HG02623 (cell line): ENCODE measurements around the gene LYST.

ENCODE experiments used
- ATAC-seq: cut with Tn5 transposase; IDR thresholded peaks from one replicate; pipeline ENCODE4 v1.9.1; 2021; ENCODE audit warnings: moderate library complexity; ENCODE audit not compliant: unreplicated experiment

The LYST gene

DNA sequence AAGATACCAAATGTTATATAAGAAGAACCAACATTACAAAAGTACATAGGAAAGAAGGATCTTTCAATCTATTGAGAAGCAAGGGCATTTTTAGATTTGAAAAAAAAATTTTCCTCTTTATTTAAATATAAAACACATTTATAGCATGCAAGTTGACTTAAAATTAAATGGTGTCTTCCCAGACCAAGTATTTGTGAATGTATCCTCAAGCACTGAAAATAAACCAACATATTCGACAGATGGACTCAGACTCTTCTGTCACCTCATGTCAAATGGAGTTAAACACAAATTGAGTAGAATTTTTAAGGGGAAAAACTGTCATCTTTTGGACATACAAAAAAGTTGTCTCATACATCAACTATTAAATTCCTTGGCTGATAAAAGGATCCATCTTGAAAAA, 140.1 kb downstream of the LYST start:
- ATAC-seq, result no peak

DNA sequence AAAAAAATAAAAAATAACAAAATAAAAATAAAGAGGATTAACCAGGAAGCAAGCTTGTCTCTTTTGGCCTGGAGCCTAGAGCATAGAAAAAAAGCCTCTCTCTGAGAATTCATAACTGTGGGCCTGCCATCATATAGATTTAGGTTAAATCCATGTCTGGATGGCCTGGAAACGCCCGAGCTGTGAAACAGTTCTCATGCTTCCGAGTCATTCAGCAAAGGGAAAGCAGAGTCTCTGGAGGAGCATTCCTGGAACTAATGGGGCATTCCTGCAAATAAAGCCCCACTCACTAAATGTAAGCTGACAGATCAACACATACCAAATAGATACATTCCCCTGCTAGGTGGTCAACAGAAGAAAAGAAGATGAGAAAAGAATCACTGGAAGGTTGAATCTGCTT, 141.3 kb downstream of the LYST start:
- ATAC-seq, result no peak

DNA sequence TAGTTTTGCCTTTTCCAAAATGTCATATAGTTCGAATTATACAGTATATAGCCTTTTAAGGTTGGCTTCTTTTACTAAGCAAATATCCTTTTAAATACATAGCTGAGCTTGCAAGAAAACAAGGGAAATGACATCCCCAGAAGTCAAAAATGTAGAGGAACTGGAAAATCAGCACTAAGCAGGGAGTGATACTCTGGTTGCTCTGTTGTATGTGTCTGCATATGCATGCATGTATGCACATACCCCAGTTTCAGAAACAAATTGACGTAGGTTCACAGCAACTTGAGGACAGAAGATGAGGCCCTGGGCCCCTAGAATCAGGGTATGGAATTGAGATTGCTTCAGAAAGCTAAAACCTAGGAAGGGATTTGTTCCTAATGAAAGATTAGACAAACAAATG, 142.0 kb downstream of the LYST start:
- no peak for ATAC-seq

DNA sequence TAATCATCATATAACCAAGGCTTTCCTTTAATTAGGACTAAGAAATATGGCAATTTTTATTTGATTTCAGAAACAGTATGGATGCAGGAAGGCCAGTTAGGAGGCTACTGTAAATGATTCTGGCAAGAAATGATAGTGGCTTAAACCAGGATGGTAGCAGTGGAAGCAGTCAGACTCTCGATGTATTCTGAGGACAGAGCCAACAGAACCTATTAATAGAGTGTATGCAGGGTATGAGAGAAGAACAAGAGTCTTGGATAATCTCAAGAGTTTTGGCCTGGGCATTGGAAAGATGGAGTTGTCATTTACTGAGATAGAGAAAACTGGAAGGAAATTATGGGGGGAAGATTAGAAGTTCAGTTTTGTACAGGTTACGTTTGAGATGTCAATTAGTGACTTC, 143.8 kb downstream of the LYST start:
- no peak for ATAC-seq

DNA sequence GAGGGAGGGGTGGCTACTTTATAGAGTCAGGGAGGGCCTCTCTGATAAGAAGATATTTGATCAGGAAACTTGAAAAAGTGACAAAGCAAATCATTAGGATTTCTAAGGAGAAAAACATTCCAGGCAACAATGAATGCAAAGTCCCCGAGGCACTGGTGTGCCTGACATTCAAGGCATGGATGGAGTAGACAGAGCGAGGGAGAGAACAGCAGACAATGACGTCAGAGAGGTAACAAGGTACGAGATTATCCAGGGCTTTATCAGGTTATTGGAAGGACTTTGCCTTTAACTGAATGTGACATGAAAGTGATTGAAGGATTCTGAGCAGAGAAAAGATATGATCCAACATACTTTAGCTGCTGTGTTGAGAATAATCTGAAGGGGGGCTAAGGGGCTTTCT, 144.7 kb downstream of the LYST start:
- no peak for ATAC-seq

DNA sequence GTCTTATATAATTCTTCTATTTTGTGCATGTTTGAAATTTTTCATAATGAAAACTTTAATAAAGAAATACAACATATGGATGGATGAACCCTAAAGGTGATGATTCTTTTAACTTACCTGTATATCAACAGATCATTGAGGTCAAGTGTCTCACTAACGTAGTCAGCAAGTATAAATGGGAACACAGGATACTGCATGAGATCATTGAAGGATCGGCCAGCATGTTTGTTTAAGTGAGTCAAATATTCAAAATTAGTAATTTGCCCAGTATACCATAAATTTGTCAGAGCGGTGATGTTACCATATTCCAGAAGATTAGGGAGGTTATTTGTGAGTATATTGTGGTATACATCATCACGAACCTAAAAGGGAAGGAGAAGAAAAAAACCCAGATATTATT, 146.2 kb downstream of the LYST start:
- no peak for ATAC-seq

DNA sequence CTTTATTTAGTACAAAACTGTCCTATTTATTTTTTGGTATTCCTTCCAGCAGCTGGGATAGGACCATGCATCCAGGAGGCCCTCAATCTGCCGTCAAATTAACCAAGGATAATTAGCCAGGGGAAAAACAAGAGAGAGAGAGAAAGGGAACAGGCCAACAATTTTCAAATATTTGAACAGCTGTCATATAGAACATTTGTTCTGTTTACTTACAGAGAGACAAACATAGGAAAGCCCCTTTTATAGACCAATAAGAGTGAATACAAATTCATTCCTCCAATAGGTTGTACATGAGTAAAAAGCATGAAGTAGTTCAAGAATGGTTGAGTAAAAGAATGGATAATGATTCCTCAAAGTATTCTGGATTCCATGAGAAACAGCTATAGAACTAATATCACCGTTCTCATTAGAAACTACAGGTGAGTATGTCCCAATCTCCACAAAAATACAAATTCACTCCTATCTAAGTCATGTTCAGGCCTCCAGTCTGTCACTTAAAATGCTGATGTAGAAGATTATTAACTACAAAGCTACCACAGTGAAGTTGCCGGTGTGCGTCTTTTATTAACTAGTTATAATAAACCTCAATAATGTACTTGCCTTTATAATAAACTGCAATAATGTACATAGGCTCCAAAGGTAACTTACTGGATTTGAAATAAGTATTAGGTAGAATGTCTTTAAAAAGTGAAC, 152.4 kb downstream of the LYST start:
- ATAC-seq, result no peak

DNA sequence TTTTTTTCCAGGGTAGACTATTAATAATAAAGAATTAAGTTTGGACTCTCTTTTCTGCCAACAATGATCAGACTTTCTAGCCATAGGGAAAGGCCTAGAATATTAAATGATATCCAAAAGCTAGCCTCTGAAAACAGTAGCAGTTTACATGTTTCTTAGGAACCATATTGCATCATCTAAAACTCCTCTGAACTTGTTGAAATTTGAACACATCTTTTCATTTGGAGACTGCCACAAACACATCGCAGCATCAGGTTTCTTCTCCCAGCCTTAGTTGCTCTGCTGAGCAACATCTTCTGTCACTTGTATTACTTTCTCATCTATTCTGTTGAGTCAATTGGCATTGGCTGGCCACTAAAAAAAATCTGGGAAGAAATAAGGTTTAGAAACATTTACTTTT, 153.9 kb downstream of the LYST start:
- no peak for ATAC-seq

DNA sequence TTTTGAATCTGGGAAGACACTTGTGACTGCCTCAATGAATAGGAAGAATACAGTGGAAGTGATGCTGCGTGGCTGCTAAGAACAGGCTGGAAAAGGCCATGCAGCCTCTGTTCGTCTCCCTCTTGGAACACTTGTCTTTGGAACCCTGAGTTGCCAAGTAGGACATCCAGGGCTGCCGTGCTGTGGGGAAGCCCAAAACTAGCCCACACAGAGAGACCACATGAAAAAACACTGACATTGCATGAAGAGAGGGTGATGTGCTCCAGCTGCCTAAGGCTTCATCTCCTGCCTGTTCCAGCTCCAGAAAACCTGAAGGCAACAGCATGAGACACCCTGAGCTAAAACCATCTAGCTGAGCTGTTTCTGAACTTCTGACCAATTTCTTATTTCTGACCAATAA, 156.0 kb downstream of the LYST start:
- ATAC-seq, result no peak

DNA sequence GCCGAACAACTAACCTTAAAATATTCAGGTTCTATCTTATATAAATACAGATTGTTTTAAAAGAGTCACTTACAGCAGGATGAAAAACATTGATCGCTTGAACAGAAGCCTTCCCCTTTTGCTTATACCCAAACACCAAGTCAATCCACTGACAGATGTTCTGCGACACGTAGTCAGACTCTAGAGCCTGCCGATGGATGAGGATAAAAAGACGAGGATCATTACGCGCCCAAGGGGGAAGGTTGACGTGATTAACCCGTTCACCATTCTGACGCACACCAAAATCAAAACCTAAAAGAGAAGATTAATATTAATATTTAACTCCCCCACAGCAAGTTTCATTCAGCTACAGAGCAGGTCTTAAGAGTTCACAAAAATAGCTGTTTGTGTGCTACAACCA, 157.7 kb downstream of the LYST start:
- no peak for ATAC-seq

DNA sequence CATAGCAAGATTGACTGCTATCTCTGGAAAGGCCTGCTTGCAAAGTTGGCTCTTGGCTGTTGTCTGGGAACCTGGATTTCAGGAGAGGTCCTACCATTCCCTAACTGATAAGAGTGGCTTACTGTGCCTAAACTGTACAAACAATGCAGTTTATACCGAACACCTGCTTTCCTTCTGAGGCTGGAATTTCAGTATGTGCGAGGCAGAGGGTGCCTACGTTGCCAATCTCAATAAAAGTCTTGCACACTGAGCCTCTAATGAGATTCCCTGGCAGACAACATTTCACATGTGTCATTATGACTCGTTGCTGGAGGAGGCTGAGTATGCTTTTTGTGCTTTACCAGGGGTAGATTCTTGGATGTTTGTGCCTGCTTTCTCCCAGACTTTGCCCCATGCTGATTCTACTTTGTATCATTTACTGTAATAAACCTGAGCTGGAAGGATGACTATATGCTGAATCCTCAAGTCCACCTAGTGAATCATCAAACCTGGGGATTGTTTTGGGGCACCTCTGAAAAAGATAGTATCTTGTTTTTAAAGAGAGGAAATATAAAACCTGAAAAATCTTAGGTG, 158.2 kb downstream of the LYST start:
- no peak for ATAC-seq

DNA sequence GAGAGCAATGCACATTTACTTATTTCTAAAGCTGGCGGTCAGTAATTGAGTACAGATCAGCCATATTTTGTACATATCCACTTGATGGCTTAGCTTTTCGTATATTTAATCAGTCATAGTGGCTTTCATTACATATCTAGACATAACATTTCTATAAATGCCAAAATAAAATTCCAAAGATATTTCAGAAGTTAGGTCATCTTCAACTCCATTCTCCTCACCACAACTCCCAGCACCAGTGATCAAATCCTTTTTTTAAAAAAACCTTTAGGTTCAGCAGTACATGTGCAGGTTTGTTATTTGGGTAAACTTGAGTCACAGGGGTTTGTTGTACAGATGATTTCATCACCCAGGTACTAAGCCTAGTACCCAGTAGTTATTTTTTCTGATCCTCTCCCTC, 163.2 kb downstream of the LYST start:
- no peak for ATAC-seq

DNA sequence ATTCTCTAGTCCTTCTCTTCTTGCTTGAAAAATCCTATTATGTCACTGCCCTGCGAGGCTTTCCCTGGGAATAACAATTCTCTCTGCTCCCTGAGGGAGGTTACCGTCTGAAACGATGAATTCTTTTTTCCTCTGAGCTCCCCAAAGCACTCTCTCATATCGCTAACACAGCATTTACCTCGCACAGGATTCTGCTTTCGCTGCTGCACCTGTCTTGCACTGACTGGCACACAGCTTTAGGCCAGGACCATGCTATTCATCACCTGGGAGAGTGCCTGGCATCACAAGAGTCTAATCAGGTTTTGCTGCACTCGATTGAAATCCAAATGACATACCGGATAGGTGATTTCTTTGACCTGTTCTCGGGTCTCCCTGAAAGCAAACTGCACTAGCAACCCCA, 164.3 kb downstream of the LYST start:
- ATAC-seq, result no peak

DNA sequence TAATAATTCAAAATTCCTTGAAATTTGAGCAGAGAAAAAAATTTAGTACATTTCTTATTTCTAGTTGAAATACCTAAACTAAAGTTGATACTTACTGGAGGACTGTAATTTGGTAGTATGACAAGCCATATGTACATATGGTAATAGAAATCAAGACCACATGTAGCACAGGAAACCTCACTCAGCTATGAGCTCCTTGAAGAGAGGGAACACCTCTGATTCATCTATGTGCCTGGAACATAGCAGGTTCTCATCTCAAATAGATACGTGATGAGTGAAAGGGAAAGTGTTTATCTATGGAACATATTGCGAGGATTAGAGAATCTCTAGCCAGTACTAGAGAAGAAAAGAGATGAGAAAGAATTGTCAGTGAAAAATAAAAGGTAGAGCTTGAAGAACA, 169.2 kb downstream of the LYST start:
- no peak for ATAC-seq

DNA sequence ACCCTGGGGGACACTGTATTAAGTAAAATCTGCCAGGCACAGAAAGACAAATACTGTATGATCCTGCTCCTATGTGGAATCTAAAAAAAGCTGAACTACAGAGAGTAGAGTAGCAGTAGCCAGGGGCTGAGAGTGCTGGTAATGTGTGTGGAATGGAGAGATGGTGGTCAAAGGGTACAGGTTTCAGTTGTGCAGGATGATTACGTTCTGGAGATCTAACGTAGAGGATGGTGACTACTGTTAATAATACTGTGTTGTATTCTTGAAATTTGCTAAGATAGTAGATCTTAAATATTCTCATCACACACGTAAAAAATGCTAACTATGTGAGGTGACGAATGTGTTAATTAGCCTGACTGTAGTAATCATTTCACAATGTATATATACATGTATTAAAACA, 177.3 kb downstream of the LYST start:
- no peak for ATAC-seq

DNA sequence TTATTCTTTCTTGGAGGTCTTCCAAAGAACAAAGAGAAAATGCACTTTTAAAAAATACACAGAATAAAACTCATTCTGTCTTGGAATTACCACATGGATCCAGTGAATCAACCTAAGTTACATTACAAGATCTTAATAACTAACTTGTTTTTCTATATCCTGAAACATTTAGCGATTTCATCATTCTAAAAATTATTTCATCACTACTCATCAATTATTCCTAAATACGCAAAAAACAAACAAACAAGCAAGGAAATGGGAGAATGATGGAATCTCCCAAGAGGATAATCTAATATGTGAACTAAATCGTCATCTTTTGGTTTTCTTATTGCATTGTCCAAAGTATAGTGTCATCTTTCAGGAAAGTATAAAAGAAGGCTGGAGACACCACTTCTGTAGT, 178.6 kb downstream of the LYST start:
- ATAC-seq, result no peak

DNA sequence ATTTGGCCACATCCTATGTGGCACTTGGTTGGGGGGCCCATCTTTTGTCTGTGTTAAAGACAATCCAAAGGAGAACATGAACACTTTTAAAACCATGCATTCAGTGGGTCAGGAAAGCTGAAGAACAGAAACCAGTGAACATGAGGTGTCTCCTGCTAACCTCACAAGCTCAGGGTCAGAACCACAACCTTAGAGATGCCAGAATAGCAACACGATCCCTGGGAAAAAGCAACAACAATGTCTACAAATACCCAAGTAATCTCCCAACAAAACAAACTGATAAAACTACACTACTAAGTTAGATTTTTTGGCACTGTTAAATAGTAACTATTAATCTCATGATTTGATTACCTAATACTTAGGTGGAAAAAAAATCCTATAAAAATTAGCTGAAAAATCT, 183.1 kb downstream of the LYST start:
- no peak for ATAC-seq

DNA sequence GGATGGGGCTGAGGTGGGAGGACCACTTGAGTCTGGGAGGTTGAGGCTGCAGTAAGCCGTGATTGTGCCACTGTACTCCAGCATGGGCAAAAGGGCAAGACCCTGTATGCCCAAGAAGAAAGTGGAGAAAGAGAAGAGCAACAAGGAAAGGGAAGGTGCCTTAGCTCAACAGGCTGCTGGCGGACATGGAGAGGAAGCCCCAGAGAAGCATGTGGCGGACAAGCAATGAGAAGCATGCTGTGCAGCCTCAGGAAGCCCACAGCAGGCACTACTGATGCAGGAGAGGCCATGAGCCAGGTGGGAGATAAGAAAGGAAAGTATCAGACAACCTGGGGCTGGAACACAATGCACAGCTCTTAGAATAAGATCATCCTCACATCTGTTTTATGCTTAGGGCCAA, 184.5 kb downstream of the LYST start:
- ATAC-seq, result no peak

DNA sequence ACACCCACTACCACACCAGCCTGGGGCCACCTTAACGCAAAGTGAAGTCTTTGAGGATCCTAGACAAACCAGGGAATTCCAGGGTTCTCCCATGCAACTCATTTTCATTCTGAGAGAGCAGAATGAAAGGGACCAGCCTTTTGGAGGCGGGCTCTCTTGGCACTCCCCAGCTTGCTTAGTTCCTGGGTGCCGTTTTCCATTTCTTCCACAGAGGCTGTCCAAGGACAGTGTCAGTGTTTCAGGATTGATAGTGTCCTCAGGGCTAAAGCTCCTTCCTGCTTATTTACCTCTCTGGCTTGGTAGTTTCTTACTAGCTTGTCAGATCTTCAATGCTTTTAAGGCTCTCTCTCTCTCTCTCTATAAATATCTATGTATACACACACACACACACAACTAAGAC, 187.1 kb downstream of the LYST start:
- no peak for ATAC-seq

DNA sequence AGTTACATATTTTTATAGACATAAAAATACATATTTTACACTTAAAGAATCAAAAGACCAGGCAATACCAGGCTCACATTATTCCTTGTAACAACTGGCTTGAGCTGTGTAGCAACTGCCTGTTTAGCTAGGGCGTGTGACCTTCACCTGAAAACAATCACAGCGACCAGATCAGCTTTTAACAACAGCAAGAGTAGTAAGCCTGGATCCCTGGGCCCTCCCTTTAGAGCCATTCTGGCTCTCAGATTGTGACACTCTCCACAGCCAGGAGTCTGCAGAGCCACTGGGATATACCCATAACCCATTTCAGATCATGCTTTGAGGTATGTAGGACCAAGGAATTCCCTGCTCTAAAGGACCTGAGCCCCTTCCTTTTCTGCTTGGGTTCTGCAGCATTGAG, 187.7 kb downstream of the LYST start:
- no peak for ATAC-seq

DNA sequence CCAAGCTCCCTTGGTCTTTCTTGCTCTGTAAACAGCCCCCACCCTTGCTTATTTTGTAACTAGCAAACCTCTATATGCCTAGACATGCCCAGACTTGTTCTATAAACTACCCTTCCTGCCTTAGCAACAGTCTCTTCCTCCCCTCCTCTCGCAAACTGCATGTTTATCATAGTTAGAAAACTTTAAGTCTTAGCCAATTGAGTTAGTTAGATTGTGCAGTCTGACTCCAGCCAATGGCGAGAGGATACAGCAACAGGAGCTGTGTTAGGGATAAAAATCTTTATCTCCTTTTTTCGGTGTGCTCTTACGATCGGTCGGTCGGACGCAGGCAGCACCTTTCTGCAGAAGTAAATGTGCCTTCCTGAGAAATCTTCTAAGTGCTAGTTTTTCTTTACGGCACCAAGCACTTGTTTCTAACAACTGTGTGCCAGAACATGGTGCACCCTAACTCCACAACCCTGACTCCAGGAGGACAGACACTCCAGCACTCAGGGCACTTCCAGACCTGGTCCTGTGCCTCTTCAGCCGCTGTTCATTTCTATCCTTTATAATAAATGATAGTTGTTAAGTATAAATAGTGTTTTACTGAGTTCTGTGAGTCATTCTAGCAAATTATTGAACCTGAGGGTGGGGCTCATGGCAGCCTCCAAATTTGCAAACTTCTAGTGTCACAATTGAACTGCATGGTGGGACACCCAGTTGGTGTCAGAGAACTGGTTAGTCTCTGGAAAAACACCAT, 191.4 kb downstream of the LYST start:
- ATAC-seq, result no peak

DNA sequence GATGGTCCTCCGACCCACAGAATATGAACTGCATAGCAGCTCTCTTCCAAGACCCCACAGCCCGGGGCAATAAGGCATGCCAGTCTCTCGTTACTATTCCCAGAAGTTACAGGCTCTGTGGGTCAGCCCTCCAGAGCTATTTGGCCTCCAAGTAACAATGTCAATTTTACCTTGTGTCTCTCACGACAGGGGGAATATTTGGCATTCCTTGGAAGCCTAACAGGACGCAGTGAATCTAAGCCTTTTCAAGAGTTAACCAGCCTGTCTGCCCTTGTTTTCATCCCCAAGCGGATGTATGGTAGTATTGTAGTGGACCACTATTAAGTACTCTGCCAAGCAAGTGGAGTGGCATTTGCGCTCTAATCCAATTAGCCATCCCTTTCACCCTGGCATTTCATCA, 192.7 kb downstream of the LYST start:
- ATAC-seq, result no peak

DNA sequence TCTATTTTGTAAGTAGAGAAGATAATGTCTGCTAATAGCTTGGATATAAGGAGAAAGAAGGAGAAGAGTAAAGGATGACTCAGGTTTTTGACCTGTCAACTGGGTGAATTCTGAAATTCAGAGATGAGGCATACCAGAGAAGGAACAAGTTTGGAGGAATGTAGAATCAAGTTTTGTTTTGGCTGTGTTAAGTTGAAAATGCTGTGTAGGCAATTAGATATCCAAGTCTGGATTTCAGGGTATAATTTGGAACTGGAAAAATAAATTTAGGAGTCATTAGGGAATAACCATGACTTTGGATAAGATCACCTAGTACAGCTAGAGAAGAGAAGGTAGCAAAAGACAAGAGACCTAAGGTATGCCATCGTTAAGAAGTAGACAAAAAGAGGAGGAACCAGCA, 194.7 kb downstream of the LYST start:
- no peak for ATAC-seq
